Keratinocyte (primary cell): ENCODE results near the gene HMX3. TPM values are rescaled to one million over a fixed set of nuclear protein-coding genes. Genes with fewer than 3 reads are reported as not detected.
A peak's percentile ranks its signal among the peaks of the same experiment; 100 is the strongest.

ENCODE experiments used
- DNase-seq: peaks from one replicate; pipeline ENCODE4 v3.0.0-alpha.2; 2011; ENCODE audit warnings: low read depth, missing footprints, low spot score
- FAIRE-seq: peaks from 2 replicates; lab custom pipeline; 2011; peaks lifted over from hg19 to GRCh38; lab: Jason Lieb, UNC
- H2AFZ ChIP-seq: 2 replicates; pipeline ENCODE4 v1.6.0; 2012; ENCODE audit warnings: low read length, control low read depth, inconsistent platforms; ENCODE audit not compliant: control insufficient read depth
- H3K27ac ChIP-seq: 2 replicates; pipeline ENCODE4 v1.5.1; 2011; ENCODE audit warnings: low read length; ENCODE audit not compliant: control insufficient read depth, insufficient read depth
- H3K27me3 ChIP-seq: 3 replicates; pipeline ENCODE4 v1.6.0; 2011; ENCODE audit warnings: low read length; ENCODE audit not compliant: control insufficient read depth, insufficient read depth; ENCODE audit errors: extremely low read depth
- H3K36me3 ChIP-seq, 2 experiments: 2 replicates in 1 of 2; 3 replicates in 1 of 2; pipeline ENCODE4 v1.5.1; 2011; ENCODE audit warnings: low read length in 2 of 2, mild to moderate bottlenecking in 1 of 2; ENCODE audit not compliant: control insufficient read depth in 2 of 2, insufficient read depth in 2 of 2; ENCODE audit errors: extremely low read depth in 1 of 2
- H3K4me1 ChIP-seq: 3 replicates; pipeline ENCODE4 v1.5.1; 2011; ENCODE audit warnings: low read length; ENCODE audit not compliant: control insufficient read depth, insufficient read depth; ENCODE audit errors: extremely low read depth
- H3K4me2 ChIP-seq: 3 replicates; pipeline ENCODE4 v1.6.0; 2011; ENCODE audit warnings: low read depth, low read length; ENCODE audit not compliant: control insufficient read depth, insufficient read depth; ENCODE audit errors: extremely low read depth
- H3K4me3 ChIP-seq, 3 experiments: fragments of 200-600 bp in 1 of 3; sonication (generic) in 1 of 3; 2 replicates in 2 of 3; 3 replicates in 1 of 3; pipeline ENCODE4 v1.5.1; 2011 to 2016; ENCODE audit warnings: low read length in 3 of 3, mild to moderate bottlenecking in 3 of 3, control low read depth in 2 of 3, inconsistent platforms in 1 of 3, low read depth in 1 of 3, mixed read lengths in 1 of 3, mixed run types in 1 of 3, moderate library complexity in 1 of 3; ENCODE audit not compliant: control insufficient read depth in 2 of 3, insufficient read depth in 2 of 3; ENCODE audit errors: extremely low read depth in 1 of 3
- H3K79me2 ChIP-seq: 2 replicates; pipeline ENCODE4 v1.6.0; 2012; ENCODE audit warnings: low read length; ENCODE audit not compliant: control insufficient read depth, insufficient read depth
- H3K9ac ChIP-seq: 3 replicates; pipeline ENCODE4 v1.6.0; 2011; ENCODE audit warnings: low read length; ENCODE audit not compliant: control insufficient read depth, insufficient read depth; ENCODE audit errors: extremely low read depth
- H3K9me1 ChIP-seq: 3 replicates; pipeline ENCODE4 v1.6.0; 2011; ENCODE audit warnings: low read length; ENCODE audit not compliant: control insufficient read depth, insufficient read depth; ENCODE audit errors: extremely low read depth
- H3K9me3 ChIP-seq: 2 replicates; pipeline ENCODE4 v1.5.1; 2012; ENCODE audit warnings: low read depth, low read length; ENCODE audit not compliant: control insufficient read depth
- H4K20me1 ChIP-seq: 3 replicates; pipeline ENCODE4 v1.6.0; 2011; ENCODE audit warnings: low read length; ENCODE audit not compliant: control insufficient read depth, insufficient read depth; ENCODE audit errors: extremely low read depth
- CTCF ChIP-seq, 3 experiments: IDR thresholded peaks in 1 of 3; conservative IDR thresholded peaks in 1 of 3; optimal IDR thresholded peaks in 1 of 3; 2 replicates in 2 of 3; 3 replicates in 1 of 3; pipeline versions ENCODE3 to v1.5.1; 2011; ENCODE audit warnings: low read length in 3 of 3, mild to moderate bottlenecking in 3 of 3, moderate library complexity in 2 of 3, control low read depth in 1 of 3, inconsistent platforms in 1 of 3; ENCODE audit not compliant: insufficient read depth in 2 of 3; ENCODE audit errors: extremely low read depth in 1 of 3
- EZH2 ChIP-seq: IDR thresholded peaks from one replicate; pipeline ENCODE4 v1.6.1; 2012; ENCODE audit warnings: inconsistent platforms, mild to moderate bottlenecking, low read length, moderate library complexity
- dilution Hi-C: fragments of 300-500 bp; cut with MboI; formaldehyde crosslinking; loops from one replicate; pipeline ENCODE4 v1.7.0; 2020; ENCODE audit warnings: low sequenced_read_pairs; ENCODE audit not compliant: extremely low pct_ligation_motif_present
- polyA plus RNA-seq, 5 experiments: library from polyadenylated mRNA; depleted of rRNA in 3 of 5; stranded (reverse) in 3 of 5; stranded (forward) in 1 of 5; unstranded in 1 of 5; fragments of >200 nt; gene quantifications; 1 replicate in 1 of 5; 2 replicates in 3 of 5; 3 replicates in 1 of 5; pipeline versions ENCODE4 v1.2.1 to v1.2.3, GENCODE V29; 2011 to 2012; ENCODE audit warnings: missing spikeins in 2 of 5, low read depth in 1 of 5, low replicate concordance in 1 of 5

The HMX3 gene
- polyA plus RNA-seq, 1 donor (not counting 4 experiments of a cell fraction or from before 2014, with no cell fraction given) = not detected

- H3K9ac ChIP-seq = peak overlapping the region; percentile 85
- FAIRE-seq (peak; percentile 9), DNase-seq (no peak)
- peaks cover 23% of the 10 kb centered on the region for H3K27me3 ChIP-seq
- H3K4me2 ChIP-seq = peak overlapping the region; percentile 90
- H3K9me3 ChIP-seq = no peaks in the 10 kb centered on the region
- H3K9me1 ChIP-seq = peaks cover 3% of the 10 kb centered on the region
- peak overlapping the region; percentile 78 to 97 (median 82) for H3K4me3 ChIP-seq
- peaks cover 56% of the 10 kb centered on the region for H3K79me2 ChIP-seq
- no peak for TF ChIP-seq CTCF (optimal IDR thresholded peaks at IDR 0.05 in 1 of 3, IDR thresholded peaks at IDR 0.05 in 1 of 3, conservative IDR thresholded peaks at IDR 0.05 in 1 of 3; ENCODE audit: extremely low read depth in 1 of 3, insufficient read depth in 2 of 3, low read length in 3 of 3)
- TF ChIP-seq EZH2 = no peak
- peak overlapping the region; percentile 47 for H2AFZ ChIP-seq
- H4K20me1 ChIP-seq = peaks cover 15% of the 10 kb centered on the region
- H3K27ac ChIP-seq = peak overlapping the region; percentile 80
- peaks cover 36% of the 10 kb centered on the region for H3K4me1 ChIP-seq
- dilution Hi-C loops = no loop called here
- peaks cover 0 to 25% of the 10 kb centered on the region in 2 experiments for H3K36me3 ChIP-seq
Observed at GRCh38 chr10:123154711-123155505, 19.1 kb downstream of the HMX3 start.

GRCh38 chr10:123156078-123156477 is 20.3 kb downstream of the HMX3 start:
- H3K9me1 ChIP-seq = peaks cover 3% of the 10 kb centered on the region
- H3K4me1 ChIP-seq = peaks cover 27% of the 10 kb centered on the region
- peaks cover 18% of the 10 kb centered on the region for H4K20me1 ChIP-seq
- H3K9me3 ChIP-seq = no peaks in the 10 kb centered on the region
- FAIRE-seq (no peak), DNase-seq (no peak)
- dilution Hi-C loops = no loop called here
- H2AFZ ChIP-seq = no peak overlapping the region
- H3K9ac ChIP-seq = no peak overlapping the region
- H3K27ac ChIP-seq = no peak overlapping the region
- H3K4me2 ChIP-seq = peak overlapping the region; percentile 90
- TF ChIP-seq CTCF (optimal IDR thresholded peaks at IDR 0.05 in 1 of 3, IDR thresholded peaks at IDR 0.05 in 1 of 3, conservative IDR thresholded peaks at IDR 0.05 in 1 of 3; ENCODE audit: extremely low read depth in 1 of 3, insufficient read depth in 2 of 3, low read length in 3 of 3) = no peak
- no peak for TF ChIP-seq EZH2
- peaks cover 1 to 28% of the 10 kb centered on the region in 2 experiments for H3K36me3 ChIP-seq
- H3K4me3 ChIP-seq = peak overlapping the region in 1 of 3 experiments; percentile 82
- H3K79me2 ChIP-seq = peaks cover 68% of the 10 kb centered on the region
- peaks cover 11% of the 10 kb centered on the region for H3K27me3 ChIP-seq
